Endothelial cell of umbilical vein (primary cell): ENCODE results near the gene CCDC80. TPM values are rescaled to one million over a fixed set of nuclear protein-coding genes. Genes with fewer than 3 reads are reported as not detected.
A peak's percentile ranks its signal among the peaks of the same experiment; 100 is the strongest.

Experiments
- BruUV-seq: library from RNA; stranded (reverse); fragments of 400-500 nt; replicated peaks from 2 replicates; lab custom pipeline; 2021; lab: Mats Ljungman, UMichigan
- CTCF ChIA-PET: fragments of 300-600, 350-600 bp; sonication (Branson Sonifier 250); formaldehyde crosslinking; loops from one replicate; lab custom pipeline; 2021; ENCODE audit warnings: antibody characterized with exemption, inconsistent platforms; lab: Charles Lee
- POLR2A ChIA-PET: fragments of 300-600, 350-600 bp; sonication (Branson Sonifier 250); formaldehyde crosslinking; loops from one replicate; lab custom pipeline; 2021; ENCODE audit warnings: antibody characterized with exemption, inconsistent platforms; lab: Charles Lee
- DNase-seq: peaks from one replicate; pipeline ENCODE4 v3.0.0-alpha.2; 2011; ENCODE audit warnings: low read depth, low spot score
- FAIRE-seq: peaks from 2 replicates; lab custom pipeline; 2011; peaks lifted over from hg19 to GRCh38; lab: Jason Lieb, UNC
- H2AFZ ChIP-seq: 2 replicates; pipeline ENCODE4 v1.6.0; 2012; ENCODE audit warnings: low read depth, low read length, control low read depth, inconsistent platforms
- H3K27ac ChIP-seq: 2 replicates; pipeline ENCODE4 v1.5.1; 2011; ENCODE audit warnings: low read depth, mild to moderate bottlenecking, control low read depth, low read length, moderate library complexity; ENCODE audit not compliant: insufficient read depth
- H3K27me3 ChIP-seq, 2 experiments: 2 replicates each; pipeline versions ENCODE4 v1.6.0 to v1.6.1; 2011; ENCODE audit warnings: low read length in 2 of 2, mixed read lengths in 1 of 2; ENCODE audit not compliant: control insufficient read depth in 2 of 2, insufficient read depth in 2 of 2
- H3K36me3 ChIP-seq, 2 experiments: 2 replicates in 1 of 2; 3 replicates in 1 of 2; pipeline ENCODE4 v1.5.1; 2011; ENCODE audit warnings: low read length in 2 of 2, mild to moderate bottlenecking in 1 of 2, moderate library complexity in 1 of 2; ENCODE audit not compliant: control insufficient read depth in 2 of 2, insufficient read depth in 2 of 2; ENCODE audit errors: extremely low read depth in 1 of 2
- H3K4me1 ChIP-seq: 3 replicates; pipeline ENCODE4 v1.5.1; 2011; ENCODE audit warnings: mild to moderate bottlenecking, low read length; ENCODE audit not compliant: control insufficient read depth, insufficient read depth; ENCODE audit errors: extremely low read depth
- H3K4me2 ChIP-seq: 2 replicates; pipeline ENCODE4 v1.6.1; 2011; ENCODE audit warnings: low read length, control low read depth, mixed read lengths; ENCODE audit not compliant: insufficient read depth
- H3K4me3 ChIP-seq, 3 experiments: fragments of 200-600 bp in 1 of 3; sonication (generic), shearing (Covaris generic) in 1 of 3; replicated peaks in 1 of 3; 2 replicates each; pipeline ENCODE4 v1.5.1; 2011 to 2016; ENCODE audit warnings: control low read depth in 3 of 3, low read length in 3 of 3, mild to moderate bottlenecking in 2 of 3, inconsistent platforms in 1 of 3, low read depth in 1 of 3, moderate library complexity in 1 of 3; ENCODE audit not compliant: insufficient read depth in 1 of 3
- H3K79me2 ChIP-seq: 2 replicates; pipeline ENCODE4 v1.6.0; 2012; ENCODE audit warnings: low read length, inconsistent platforms; ENCODE audit not compliant: control insufficient read depth, insufficient read depth
- H3K9ac ChIP-seq: replicated peaks from 2 replicates; pipeline ENCODE3; 2011; ENCODE audit warnings: low read length, control low read depth; ENCODE audit not compliant: insufficient read depth; ENCODE audit errors: extremely low read depth
- H3K9me1 ChIP-seq: replicated peaks from 3 replicates; pipeline ENCODE4 v1.6.0; 2011; ENCODE audit warnings: mild to moderate bottlenecking, low read length; ENCODE audit not compliant: control insufficient read depth, insufficient read depth; ENCODE audit errors: extremely low read depth
- H3K9me3 ChIP-seq: replicated peaks from 2 replicates; pipeline ENCODE4 v1.5.1; 2012; ENCODE audit warnings: low read length, inconsistent platforms; ENCODE audit not compliant: control insufficient read depth, insufficient read depth
- H4K20me1 ChIP-seq: replicated peaks from 2 replicates; pipeline ENCODE3; 2011; ENCODE audit warnings: mild to moderate bottlenecking, low read length; ENCODE audit not compliant: control insufficient read depth, insufficient read depth; ENCODE audit errors: extremely low read depth
- CTCF ChIP-seq, 2 donors: IDR thresholded peaks; 1 replicate in 1 of 2; 2 replicates in 1 of 2; pipeline ENCODE4 v1.5.1; 2011; ENCODE audit warnings: low read length in 2 of 2, mild to moderate bottlenecking in 2 of 2, moderate library complexity in 2 of 2, control low read depth in 1 of 2, inconsistent platforms in 1 of 2, low read depth in 1 of 2; ENCODE audit not compliant: insufficient read depth in 1 of 2; ENCODE audit errors: extremely low read depth in 1 of 2
- FOS ChIP-seq: IDR thresholded peaks from 2 replicates; pipeline ENCODE4 v1.6.1; 2011; ENCODE audit warnings: mild to moderate bottlenecking, low read length, moderate library complexity, borderline replicate concordance; ENCODE audit not compliant: insufficient read depth
- GATA2 ChIP-seq: IDR thresholded peaks from 2 replicates; pipeline ENCODE4 v1.7.0; 2011; ENCODE audit warnings: low read depth, mild to moderate bottlenecking, moderate library complexity, mixed read lengths, low read length; ENCODE audit not compliant: insufficient read length, insufficient read depth
- MAX ChIP-seq: IDR thresholded peaks from 2 replicates; pipeline ENCODE4 v1.6.1; 2011; ENCODE audit not compliant: insufficient read depth, insufficient read length
- MYC ChIP-seq: IDR thresholded peaks from one replicate; pipeline ENCODE4 v1.6.1; 2011; ENCODE audit warnings: mild to moderate bottlenecking, low read depth, low read length
- POLR2A ChIP-seq: IDR thresholded peaks from 2 replicates; pipeline ENCODE4 v1.6.1; 2012; ENCODE audit warnings: low read depth, mild to moderate bottlenecking, control low read depth, low read length
- dilution Hi-C: fragments of 300-500 bp; cut with MboI; formaldehyde crosslinking; loops from one replicate; pipeline ENCODE4 v1.15.0; 2019; ENCODE audit warnings: low sequenced_read_pairs; ENCODE audit not compliant: extremely low pct_ligation_motif_present
- intact Hi-C: fragments of 100-400 bp; cut with micrococcal nuclease; formaldehyde crosslinking; loops from one replicate; pipeline ENCODE4 v1.10.0; 2022
- polyA plus RNA-seq, 4 experiments: library from polyadenylated mRNA; depleted of rRNA in 3 of 4; stranded (reverse) in 3 of 4; unstranded in 1 of 4; fragments of >200 nt; gene quantifications; 2 replicates each; pipeline versions ENCODE4 v1.2.1 to v1.2.3, GENCODE V29; 2011 to 2012; ENCODE audit warnings: missing spikeins in 1 of 4
- total RNA-seq: library from RNA; stranded (reverse); gene quantifications from 2 replicates; pipeline ENCODE4 v1.2.3, GENCODE V29; 2021

Gene CCDC80
- total and polyA plus RNA-seq, 2 donors (not counting 3 experiments of a cell fraction or from before 2014, with no cell fraction given) = 28.4 to 77.2 TPM

GRCh38 chr3:112555535-112556170 is 85.3 kb downstream of the CCDC80 start:
- Histone ChIP-seq H3K79me2 (peaks cover 69% of the 10 kb centered on the region), H3K9me3 (no peaks in the 10 kb centered on the region), H2AFZ (no peak overlapping the region), H3K27me3 (no peaks in the 10 kb centered on the region), H3K36me3 (no peaks in the 10 kb centered on the region), H3K9me1 (no peaks in the 10 kb centered on the region), H4K20me1 (no peaks in the 10 kb centered on the region), H3K4me1 (peaks cover 23% of the 10 kb centered on the region), H3K4me3 (peak overlapping the region in 1 of 3 experiments; percentile 28), H3K9ac (peak overlapping the region; percentile 9), H3K4me2 (peak overlapping the region; percentile 82), H3K27ac (peak overlapping the region; percentile 11)
- no TSS peak for BruUV-seq
- peak; percentile 70 for FAIRE-seq
- no peak for TF ChIP-seq MYC
- TF ChIP-seq FOS = peak; percentile 23
- no peak for TF ChIP-seq MAX
- ChIA-PET CTCF (interaction anchor here (0.9 kb wide), 1 partner anchor 23 kb away, joined by 3 read pairs; no protein-coding TSS in a partner anchor), POLR2A (no interaction called here)
- DNase-seq = peak; percentile 40
- dilution Hi-C loops (no loop called here), intact Hi-C loops (no loop called here)

GRCh38 chr3:112550859-112551258 is 90.1 kb downstream of the CCDC80 start:
- dilution Hi-C loops (no loop called here), intact Hi-C loops (no loop called here)
- no peak overlapping the region for H3K4me2 ChIP-seq
- POLR2A ChIA-PET = no interaction called here
- TF ChIP-seq POLR2A = no peak
- no peak for TF ChIP-seq CTCF (IDR thresholded peaks at IDR 0.05; ENCODE audit: extremely low read depth in 1 of 2, insufficient read depth in 1 of 2, low read depth in 1 of 2, low read length in 2 of 2)
- no peak for TF ChIP-seq GATA2
- H3K4me3 ChIP-seq = no peak overlapping the region
- no peak overlapping the region for H3K27ac ChIP-seq
- H3K9me3 ChIP-seq = no peaks in the 10 kb centered on the region
- H3K4me1 ChIP-seq = peaks cover 20% of the 10 kb centered on the region
- no peaks in the 10 kb centered on the region for H3K9me1 ChIP-seq
- no TSS peak for BruUV-seq
- CTCF ChIA-PET = interaction anchor here (1.2 to 1.8 kb wide), 2 partner anchors 10 to 18 kb away, joined by 4 to 6 read pairs; no protein-coding TSS in a partner anchor
- H3K79me2 ChIP-seq = peaks cover 36% of the 10 kb centered on the region
- no peak for FAIRE-seq
- no peak for DNase-seq
- H3K9ac ChIP-seq = no peak overlapping the region
- H2AFZ ChIP-seq = no peak overlapping the region
- no peaks in the 10 kb centered on the region for H3K27me3 ChIP-seq
- H4K20me1 ChIP-seq = no peaks in the 10 kb centered on the region
- peaks cover 0 to 2% of the 10 kb centered on the region in 2 experiments for H3K36me3 ChIP-seq
